ENCODE measurements around the gene ARAP1.

GRCh38 chr11:72718101-72718501, 34.1 kb downstream of the ARAP1 start:
- TF ChIP-seq POLR2A (IDR thresholded peaks at IDR 0.05), result no peak
- TF ChIP-seq, protein P1, sequence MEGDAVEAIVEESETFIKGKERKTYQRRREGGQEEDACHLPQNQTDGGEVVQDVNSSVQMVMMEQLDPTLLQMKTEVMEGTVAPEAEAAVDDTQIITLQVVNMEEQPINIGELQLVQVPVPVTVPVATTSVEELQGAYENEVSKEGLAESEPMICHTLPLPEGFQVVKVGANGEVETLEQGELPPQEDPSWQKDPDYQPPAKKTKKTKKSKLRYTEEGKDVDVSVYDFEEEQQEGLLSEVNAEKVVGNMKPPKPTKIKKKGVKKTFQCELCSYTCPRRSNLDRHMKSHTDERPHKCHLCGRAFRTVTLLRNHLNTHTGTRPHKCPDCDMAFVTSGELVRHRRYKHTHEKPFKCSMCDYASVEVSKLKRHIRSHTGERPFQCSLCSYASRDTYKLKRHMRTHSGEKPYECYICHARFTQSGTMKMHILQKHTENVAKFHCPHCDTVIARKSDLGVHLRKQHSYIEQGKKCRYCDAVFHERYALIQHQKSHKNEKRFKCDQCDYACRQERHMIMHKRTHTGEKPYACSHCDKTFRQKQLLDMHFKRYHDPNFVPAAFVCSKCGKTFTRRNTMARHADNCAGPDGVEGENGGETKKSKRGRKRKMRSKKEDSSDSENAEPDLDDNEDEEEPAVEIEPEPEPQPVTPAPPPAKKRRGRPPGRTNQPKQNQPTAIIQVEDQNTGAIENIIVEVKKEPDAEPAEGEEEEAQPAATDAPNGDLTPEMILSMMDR (IDR thresholded peaks at IDR 0.05), result no peak
